Epithelial cell of esophagus (primary cell): ENCODE data around the gene C6orf89.
A peak's percentile ranks its signal among the peaks of the same experiment; 100 is the strongest.

Source experiments
- DNase-seq: peaks from one replicate; pipeline ENCODE4 v3.0.0; 2010; ENCODE audit warnings: low read depth
- H3K4me3 ChIP-seq: 2 replicates; pipeline ENCODE4 v1.5.1; 2011; ENCODE audit warnings: mild to moderate bottlenecking, low read length, control low read depth
- CTCF ChIP-seq: IDR thresholded peaks from 2 replicates; pipeline ENCODE4 v1.5.1; 2011; ENCODE audit warnings: low read depth, mild to moderate bottlenecking, low read length, control low read depth, inconsistent platforms; ENCODE audit not compliant: insufficient read depth; ENCODE audit errors: missing control alignments

Gene C6orf89

GRCh38 chr6:36954262-36954931 is 68.6 kb downstream of the C6orf89 start, which contains the start of gene PI16:
PI16 (plus strand) TSS chr6:36954738; CDS start chr6:36954761, 23 bp downstream.
- TF ChIP-seq CTCF: no peak
- no peak within 1 kb of the TSS for H3K4me3 ChIP-seq
- no peak for DNase-seq

- no peak for DNase-seq
- TF ChIP-seq CTCF: no peak
- H3K4me3 ChIP-seq: no peak overlapping the region
Measured at GRCh38 chr6:36955136-36955535, 69.4 kb downstream of the C6orf89 start.

GRCh38 chr6:36955671-36956445 is 70.1 kb downstream of the C6orf89 start:
- peak; percentile 83 for DNase-seq
- TF ChIP-seq CTCF: no peak
- no peak overlapping the region for H3K4me3 ChIP-seq

GRCh38 chr6:36956446-36956820 is 70.7 kb downstream of the C6orf89 start:
- H3K4me3 ChIP-seq: no peak overlapping the region
- TF ChIP-seq CTCF: no peak
- no peak for DNase-seq

GRCh38 chr6:36957773-36958271 is 72.1 kb downstream of the C6orf89 start:
- DNase-seq: no peak
- no peak overlapping the region for H3K4me3 ChIP-seq
- no peak for TF ChIP-seq CTCF

GRCh38 chr6:36958775-36959554 is 73.2 kb downstream of the C6orf89 start:
- H3K4me3 ChIP-seq: no peak overlapping the region
- DNase-seq: no peak
- TF ChIP-seq CTCF: no peak
